Skeletal muscle tissue (tissue), 4 donors: ENCODE measurements around the gene TRIM40. TPM values are rescaled to one million over a fixed set of nuclear protein-coding genes. Genes with fewer than 3 reads are reported as not detected.
"Not testable (repeated sequence)": the region's sequence is repeated elsewhere in the genome, so short reads cannot be mapped to it uniquely, and the experiment has no call there.

Experiments used
- H3K27ac ChIP-seq: one replicate; pipeline ENCODE4 v1.7.0; 2013; ENCODE audit warnings: mild to moderate bottlenecking, low read depth, low read length, inconsistent platforms
- H3K27me3 ChIP-seq, 3 donors: one replicate each; pipeline ENCODE4 v1.7.0; 2013; ENCODE audit warnings: low read length in 3 of 3; ENCODE audit not compliant: control insufficient read depth in 3 of 3, insufficient read depth in 3 of 3
- H3K36me3 ChIP-seq, 3 donors: one replicate each; pipeline ENCODE4 v1.7.0; 2013; ENCODE audit warnings: low read length in 3 of 3; ENCODE audit not compliant: control insufficient read depth in 3 of 3, insufficient read depth in 3 of 3
- H3K4me1 ChIP-seq, 3 donors: one replicate each; pipeline ENCODE4 v1.7.0; 2013; ENCODE audit warnings: low read length in 3 of 3, mild to moderate bottlenecking in 3 of 3; ENCODE audit not compliant: control insufficient read depth in 3 of 3, insufficient read depth in 3 of 3
- H3K4me3 ChIP-seq, 3 donors: one replicate each; pipeline ENCODE4 v1.7.0; 2013; ENCODE audit warnings: low read length in 3 of 3
- H3K9ac ChIP-seq, 3 donors: one replicate each; pipeline ENCODE4 v1.7.0; 2013; ENCODE audit warnings: low read length in 3 of 3, mild to moderate bottlenecking in 3 of 3, moderate library complexity in 2 of 3, low read depth in 1 of 3
- H3K9me3 ChIP-seq, 3 donors: one replicate each; pipeline ENCODE4 v1.7.0; 2013; ENCODE audit warnings: low read length in 3 of 3; ENCODE audit not compliant: control insufficient read depth in 3 of 3
- total RNA-seq: library from RNA; depleted of rRNA; stranded (reverse); fragments of >200 nt; gene quantifications from one replicate; pipeline ENCODE4 v1.2.3, GENCODE V29; 2014
- donor health status: Osteomylitis.

Gene TRIM40
- total RNA-seq, 1 donor from 2014 or later: not detected

DNA sequence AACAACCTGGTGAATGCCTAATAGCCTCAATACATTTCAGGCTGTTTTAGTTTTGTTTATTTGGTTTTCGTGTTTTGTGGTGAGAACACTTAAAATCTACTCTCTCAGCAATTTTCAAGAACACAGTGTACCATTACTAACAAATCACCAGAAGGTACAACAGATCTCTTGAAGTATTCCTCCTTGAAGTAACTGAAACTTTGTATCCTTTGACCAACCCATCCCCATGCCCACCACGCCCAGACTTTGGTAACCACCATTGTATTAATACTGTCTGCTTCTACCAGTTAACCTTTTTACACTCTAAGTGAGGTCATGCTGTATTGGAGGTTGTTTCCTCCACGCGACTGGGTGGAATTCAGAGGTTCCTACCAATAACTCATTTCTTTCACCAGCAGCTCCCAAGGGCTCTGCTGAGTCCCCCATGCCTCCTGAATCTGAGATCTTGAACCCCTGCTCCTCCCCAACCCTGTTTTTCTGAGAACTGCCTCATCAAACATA, 5.7 kb upstream of the TRIM40 start:
- H3K4me3 ChIP-seq: no peak overlapping the region
- H3K9me3 ChIP-seq: no peaks in the 10 kb centered on the region
- H3K27ac ChIP-seq: no peak overlapping the region
- H3K4me1 ChIP-seq: peaks cover 4 to 12% (median 6%) of the 10 kb centered on the region in 3 donors
- peaks cover 47 to 51% (median 50%) of the 10 kb centered on the region in 3 donors for H3K27me3 ChIP-seq
- H3K36me3 ChIP-seq: no peaks in the 10 kb centered on the region
- no peak overlapping the region for H3K9ac ChIP-seq

GRCh38 chr6:30130887-30131862, 4.8 kb upstream of the TRIM40 start:
- no peak overlapping the region for H3K4me3 ChIP-seq
- no peak overlapping the region for H3K9ac ChIP-seq
- peaks cover 4 to 12% (median 6%) of the 10 kb centered on the region in 3 donors for H3K4me1 ChIP-seq
- no peaks in the 10 kb centered on the region for H3K9me3 ChIP-seq
- H3K27me3 ChIP-seq: peaks cover 47 to 51% (median 50%) of the 10 kb centered on the region in 3 donors
- H3K36me3 ChIP-seq: no peaks in the 10 kb centered on the region
- H3K27ac ChIP-seq: no peak overlapping the region

DNA sequence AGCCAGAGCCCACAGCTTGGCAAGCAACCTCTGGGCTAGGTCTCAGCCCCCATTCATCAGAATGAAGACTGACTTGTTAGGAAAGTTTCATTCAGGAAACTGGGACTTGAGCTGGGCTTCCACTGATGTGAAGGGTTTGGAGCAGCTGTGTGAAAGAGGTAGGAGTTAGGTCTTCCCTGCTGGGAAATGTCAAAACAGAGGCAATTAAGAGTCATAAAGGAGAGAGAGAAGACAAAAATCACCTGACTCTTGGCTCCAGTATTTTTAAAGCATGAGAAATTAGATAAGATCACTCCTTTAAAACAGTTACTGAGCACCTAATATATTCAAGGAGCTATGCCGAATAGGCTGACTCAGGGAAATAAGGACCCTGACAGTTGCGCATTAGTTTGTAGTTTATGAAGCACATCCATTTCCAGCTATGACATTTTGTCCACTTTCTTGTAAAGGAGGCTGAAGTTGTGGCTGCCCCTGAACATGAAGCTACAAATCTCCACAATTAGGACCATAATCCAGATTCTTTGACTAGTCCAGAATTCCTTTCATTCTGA, 3.9 kb upstream of the TRIM40 start:
- Histone ChIP-seq H3K27me3 (peaks cover 46 to 49% (median 48%) of the 10 kb centered on the region in 3 donors), H3K36me3 (no peaks in the 10 kb centered on the region), H3K4me3 (no peak overlapping the region), H3K9me3 (no peaks in the 10 kb centered on the region), H3K9ac (no peak overlapping the region), H3K4me1 (peaks cover 4 to 12% (median 6%) of the 10 kb centered on the region in 3 donors), H3K27ac (no peak overlapping the region)

DNA sequence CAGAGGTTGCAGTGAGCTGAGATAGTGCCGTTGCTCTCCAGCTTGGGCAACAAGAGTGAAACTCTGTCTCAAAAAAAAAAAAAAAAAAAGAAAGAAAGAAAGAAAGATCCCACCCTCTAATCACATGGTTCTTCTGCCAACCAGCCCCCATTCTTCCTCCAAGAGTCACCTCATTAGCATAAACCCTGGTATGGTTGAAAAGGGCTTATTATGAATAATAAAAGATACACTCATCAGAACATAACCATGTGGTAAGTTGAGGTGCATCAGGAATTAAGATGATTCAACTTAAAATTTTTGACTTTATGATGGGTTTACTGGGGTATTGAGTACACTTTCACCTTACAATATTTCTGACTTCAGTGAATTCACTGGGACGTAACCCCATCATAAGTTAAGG, 793 bp upstream of the TRIM40 start:
- Histone ChIP-seq H3K4me3 (no peak overlapping the region), H3K36me3 (no peaks in the 10 kb centered on the region), H3K27ac (no peak overlapping the region), H3K4me1 (peaks cover 0 to 4% (median 4%) of the 10 kb centered on the region in 3 donors), H3K27me3 (peaks cover 19 to 28% (median 20%) of the 10 kb centered on the region in 3 donors), H3K9me3 (no peaks in the 10 kb centered on the region), H3K9ac (no peak overlapping the region)

- no peak overlapping the region for H3K4me3 ChIP-seq
- no peak overlapping the region for H3K27ac ChIP-seq
- H3K9ac ChIP-seq: no peak overlapping the region
- peaks cover 4 to 16% (median 12%) of the 10 kb centered on the region in 3 donors for H3K27me3 ChIP-seq
- H3K9me3 ChIP-seq: no peaks in the 10 kb centered on the region
- H3K36me3 ChIP-seq: no peaks in the 10 kb centered on the region
- H3K4me1 ChIP-seq: no peaks in the 10 kb centered on the region
Measured at GRCh38 chr6:30136570-30137286, 788 bp downstream of the TRIM40 start.

DNA sequence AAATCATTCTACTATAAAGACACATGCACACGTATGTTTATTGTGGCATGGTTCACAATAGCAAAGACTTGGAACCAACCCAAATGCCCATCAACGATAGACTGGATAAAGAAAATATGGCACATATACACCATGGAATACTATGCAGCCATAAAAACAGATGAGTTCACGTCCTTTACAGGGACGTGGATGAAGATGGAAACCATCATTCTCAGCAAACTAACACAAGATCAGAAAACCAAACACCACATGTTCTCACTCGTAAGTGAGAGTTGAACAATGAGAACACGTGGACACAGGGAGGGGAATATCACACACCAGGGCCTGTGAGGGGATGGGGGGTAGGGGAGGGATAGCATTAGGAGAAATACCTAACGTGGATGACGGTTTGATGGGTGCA, 4.3 kb downstream of the TRIM40 start:
- H3K36me3 ChIP-seq, H3K4me1 ChIP-seq, H3K4me3 ChIP-seq, H3K9ac ChIP-seq, H3K9me3 ChIP-seq, H3K27ac ChIP-seq: not testable (repeated sequence)
- peaks cover 11 to 17% (median 13%) of the 10 kb centered on the region in 3 donors for H3K27me3 ChIP-seq

- Histone ChIP-seq H3K9ac (no peak overlapping the region), H3K27me3 (peaks cover 8 to 28% (median 20%) of the 10 kb centered on the region in 3 donors), H3K9me3 (no peaks in the 10 kb centered on the region), H3K36me3 (no peaks in the 10 kb centered on the region), H3K4me3 (no peak overlapping the region), H3K4me1 (no peaks in the 10 kb centered on the region), H3K27ac (no peak overlapping the region)
Measured at GRCh38 chr6:30142665-30143064, 6.7 kb downstream of the TRIM40 start.

GRCh38 chr6:30143780-30144179, 7.8 kb downstream of the TRIM40 start:
- no peak overlapping the region for H3K27ac ChIP-seq
- no peaks in the 10 kb centered on the region for H3K36me3 ChIP-seq
- no peak overlapping the region for H3K4me3 ChIP-seq
- H3K9me3 ChIP-seq: no peaks in the 10 kb centered on the region
- no peak overlapping the region for H3K9ac ChIP-seq
- no peaks in the 10 kb centered on the region for H3K4me1 ChIP-seq
- H3K27me3 ChIP-seq: peaks cover 13 to 28% (median 27%) of the 10 kb centered on the region in 3 donors

DNA sequence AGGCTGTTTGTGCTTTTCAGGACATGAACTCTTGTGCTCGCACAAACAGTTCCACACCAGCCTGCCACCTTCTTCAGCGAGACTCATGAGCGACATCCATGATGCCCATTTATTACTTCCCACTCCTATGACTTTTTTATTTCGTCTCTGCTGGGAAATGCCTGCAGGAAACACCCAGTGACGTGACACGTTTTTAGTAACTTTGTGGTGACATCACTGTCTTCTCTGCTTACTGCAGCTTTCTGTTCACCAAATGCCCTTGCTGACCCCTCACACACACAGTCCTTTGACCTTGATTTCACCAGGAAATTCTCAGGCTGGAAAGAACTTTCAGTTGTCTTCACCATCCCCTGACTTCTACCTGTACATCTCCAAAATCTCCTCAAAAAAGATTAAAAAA, 8.9 kb downstream of the TRIM40 start:
- Histone ChIP-seq H3K4me3 (no peak overlapping the region), H3K36me3 (no peaks in the 10 kb centered on the region), H3K9me3 (no peaks in the 10 kb centered on the region), H3K9ac (no peak overlapping the region), H3K27me3 (peaks cover 13 to 28% (median 27%) of the 10 kb centered on the region in 3 donors), H3K4me1 (no peaks in the 10 kb centered on the region), H3K27ac (no peak overlapping the region)
